IMR-90 (cell line): ENCODE measurements around the gene NUP210. TPM values are rescaled to one million over a fixed set of nuclear protein-coding genes. Genes with fewer than 3 reads are reported as not detected.
A peak's percentile ranks its signal among the peaks of the same experiment; 100 is the strongest.

ENCODE experiments used
- ATAC-seq: fragments of 200-7000 bp; cut with Tn5 transposase; 2 replicates; pipeline ENCODE4 v1.9.1; 2020; ENCODE audit warnings: low read depth, mild to moderate bottlenecking, moderate library complexity
- BruUV-seq: library from RNA; stranded (reverse); fragments of 400-500 nt; replicated peaks from 2 replicates; lab custom pipeline; 2021; lab: Mats Ljungman, UMichigan
- CTCF ChIA-PET: fragments of 300-600 bp; formaldehyde crosslinking; extraction: SDS; loops from one replicate; lab custom pipeline; 2021; ENCODE audit warnings: antibody characterized with exemption; lab: Yijun Ruan, JAX
- POLR2A ChIA-PET: fragments of 300-600 bp; sonication (Branson Sonifier 250); formaldehyde crosslinking; loops from one replicate; lab custom pipeline; 2022; ENCODE audit warnings: antibody characterized with exemption; ENCODE audit not compliant: unreplicated experiment; lab: Charles Lee
- DNase-seq: peaks from one replicate; pipeline ENCODE4 v3.0.0; 2013
- H2AFZ ChIP-seq: replicated peaks from 2 replicates; pipeline ENCODE3; 2013; ENCODE audit warnings: low read length, mild to moderate bottlenecking; ENCODE audit not compliant: poor library complexity
- H2AK5ac ChIP-seq: 2 replicates; pipeline ENCODE4 v1.6.1; 2013; ENCODE audit warnings: low read depth, low read length, inconsistent platforms
- H2AK9ac ChIP-seq: replicated peaks from 2 replicates; pipeline ENCODE3; 2013; ENCODE audit warnings: mild to moderate bottlenecking, low read depth, low read length, moderate library complexity; ENCODE audit not compliant: poor library complexity
- H2BK120ac ChIP-seq: 2 replicates; pipeline ENCODE4 v1.6.1; 2013; ENCODE audit warnings: low read depth, low read length, inconsistent platforms
- H2BK15ac ChIP-seq: 3 replicates; pipeline ENCODE4 v1.6.1; 2013; ENCODE audit warnings: low read depth, low read length, inconsistent platforms
- H2BK20ac ChIP-seq: 2 replicates; pipeline ENCODE4 v1.6.1; 2013; ENCODE audit warnings: low read depth, mild to moderate bottlenecking, inconsistent platforms, low read length, moderate library complexity
- H2BK5ac ChIP-seq: 2 replicates; pipeline ENCODE4 v1.6.1; 2013; ENCODE audit warnings: mild to moderate bottlenecking, low read depth, low read length, inconsistent platforms; ENCODE audit not compliant: poor library complexity, severe bottlenecking
- H3K14ac ChIP-seq: replicated peaks from 2 replicates; pipeline ENCODE4 v1.6.1; 2013; ENCODE audit warnings: low read depth, low read length, inconsistent platforms
- H3K18ac ChIP-seq: 2 replicates; pipeline ENCODE4 v1.6.1; 2013; ENCODE audit warnings: low read depth, low read length, control low read depth
- H3K23ac ChIP-seq: 2 replicates; pipeline ENCODE4 v1.6.1; 2013; ENCODE audit warnings: low read depth, low read length, inconsistent platforms
- H3K27ac ChIP-seq: 2 replicates; pipeline ENCODE4 v1.5.1; 2013; ENCODE audit warnings: mild to moderate bottlenecking, control low read depth, low read length; ENCODE audit not compliant: insufficient read depth
- H3K27me3 ChIP-seq: 2 replicates; pipeline ENCODE4 v1.6.1; 2013; ENCODE audit warnings: low read length; ENCODE audit not compliant: control insufficient read depth, insufficient read depth
- H3K36me3 ChIP-seq: 2 replicates; pipeline ENCODE4 v1.6.1; 2013; ENCODE audit warnings: low read length, mixed read lengths; ENCODE audit not compliant: control insufficient read depth, insufficient read depth
- H3K4ac ChIP-seq: 2 replicates; pipeline ENCODE4 v1.6.1; 2013; ENCODE audit warnings: low read depth, low read length, inconsistent platforms
- H3K4me1 ChIP-seq: 2 replicates; pipeline ENCODE4 v1.6.1; 2013; ENCODE audit warnings: low read length, mixed read lengths; ENCODE audit not compliant: control insufficient read depth, insufficient read depth
- H3K4me2 ChIP-seq: 2 replicates; pipeline ENCODE4 v1.6.1; 2013; ENCODE audit warnings: low read depth, mild to moderate bottlenecking, control low read depth, low read length, moderate library complexity
- H3K4me3 ChIP-seq: 2 replicates; pipeline ENCODE4 v1.5.1; 2013; ENCODE audit warnings: low read depth, mild to moderate bottlenecking, control low read depth, low read length, moderate library complexity; ENCODE audit not compliant: insufficient read depth
- H3K56ac ChIP-seq: 2 replicates; pipeline ENCODE4 v1.6.1; 2013; ENCODE audit warnings: low read length, inconsistent platforms; ENCODE audit not compliant: insufficient read depth; ENCODE audit errors: extremely low read depth
- H3K79me1 ChIP-seq, 2 experiments: 2 replicates each; pipeline ENCODE4 v1.6.1; 2013; ENCODE audit warnings: low read length in 2 of 2, inconsistent platforms in 1 of 2, low read depth in 1 of 2
- H3K9ac ChIP-seq: 2 replicates; pipeline ENCODE4 v1.6.1; 2013; ENCODE audit warnings: low read depth, low read length, control low read depth
- H3K9me1 ChIP-seq: 2 replicates; pipeline ENCODE4 v1.6.1; 2013; ENCODE audit warnings: low read length, inconsistent platforms; ENCODE audit not compliant: insufficient read depth
- H3K9me3 ChIP-seq: 2 replicates; pipeline ENCODE4 v1.6.1; 2013; ENCODE audit warnings: low read length; ENCODE audit not compliant: control insufficient read depth, insufficient read depth
- H4K20me1 ChIP-seq: 2 replicates; pipeline ENCODE4 v1.6.1; 2013; ENCODE audit warnings: low read length, inconsistent platforms; ENCODE audit not compliant: insufficient read depth
- H4K5ac ChIP-seq: 2 replicates; pipeline ENCODE4 v1.6.1; 2013; ENCODE audit warnings: mild to moderate bottlenecking, low read depth, low read length, control low read depth
- H4K8ac ChIP-seq, 2 experiments: 2 replicates each; pipeline ENCODE4 v1.6.1; 2013; ENCODE audit warnings: low read depth in 2 of 2, low read length in 2 of 2, control low read depth in 1 of 2, inconsistent platforms in 1 of 2
- H4K91ac ChIP-seq: 2 replicates; pipeline ENCODE4 v1.6.1; 2013; ENCODE audit warnings: low read depth, low read length, inconsistent platforms; ENCODE audit not compliant: insufficient read depth
- CEBPB ChIP-seq: IDR thresholded peaks from 2 replicates; pipeline ENCODE4 v1.6.1; 2012; ENCODE audit warnings: low read depth, low read length, improper control_type of control experiment
- CTCF ChIP-seq: conservative IDR thresholded peaks from 2 replicates; pipeline ENCODE4 v1.5.1; 2012; ENCODE audit warnings: mild to moderate bottlenecking, low read depth, low read length, improper control_type of control experiment
- NFE2L2 ChIP-seq: fragments of 150-350 bp; IDR thresholded peaks from 2 replicates; pipeline ENCODE4 v1.6.1; 2016; ENCODE audit warnings: low read depth, mild to moderate bottlenecking, low read length
- RAD21 ChIP-seq: IDR thresholded peaks from 2 replicates; pipeline ENCODE4 v1.6.1; 2012; ENCODE audit warnings: low read length, improper control_type of control experiment
- WGBS, 2 experiments: methylation state at CpG; one replicate each; pipeline versions ENCODE4 v1.1.5 to v1.1.7; 2013; ENCODE audit warnings: missing lambda C conversion rate in 2 of 2; ENCODE audit not compliant: insufficient read length in 1 of 2; ENCODE audit errors: extremely low coverage in 2 of 2; 5-methylcytosine and 5-hydroxymethylcytosine counted together
- dilution Hi-C: fragments of 300-500 bp; cut with HindIII; formaldehyde crosslinking; loops from one replicate; pipeline ENCODE4 v1.14.3; 2018; ENCODE audit warnings: low sequenced_read_pairs; ENCODE audit not compliant: unreplicated experiment
- in situ Hi-C: fragments of 300-500 bp; cut with MboI; formaldehyde crosslinking; loops from 3 replicates; pipeline ENCODE4 v1.14.3; 2019; ENCODE audit warnings: low sequenced_read_pairs, inconsistent platforms, mixed read lengths
- intact Hi-C: fragments of 100-400 bp; cut with micrococcal nuclease; formaldehyde crosslinking; loops from 2 replicates; pipeline ENCODE4 v1.10.0; 2022
- polyA plus RNA-seq, 3 experiments: library from polyadenylated mRNA; depleted of rRNA; stranded (reverse); fragments of >200 nt; gene quantifications; 2 replicates each; pipeline ENCODE4 v1.2.3, GENCODE V29; 2012; ENCODE audit warnings: low replicate concordance in 1 of 3
- total RNA-seq: library from RNA; depleted of rRNA; stranded (reverse); fragments of >200 nt; gene quantifications from 2 replicates; pipeline ENCODE4 v1.2.3, GENCODE V29; 2012

NUP210 gene
- total and polyA plus RNA-seq, 2 of the 4 experiments (the other 2 are of a cell fraction), result under 0.01 to 0.03 TPM

DNA sequence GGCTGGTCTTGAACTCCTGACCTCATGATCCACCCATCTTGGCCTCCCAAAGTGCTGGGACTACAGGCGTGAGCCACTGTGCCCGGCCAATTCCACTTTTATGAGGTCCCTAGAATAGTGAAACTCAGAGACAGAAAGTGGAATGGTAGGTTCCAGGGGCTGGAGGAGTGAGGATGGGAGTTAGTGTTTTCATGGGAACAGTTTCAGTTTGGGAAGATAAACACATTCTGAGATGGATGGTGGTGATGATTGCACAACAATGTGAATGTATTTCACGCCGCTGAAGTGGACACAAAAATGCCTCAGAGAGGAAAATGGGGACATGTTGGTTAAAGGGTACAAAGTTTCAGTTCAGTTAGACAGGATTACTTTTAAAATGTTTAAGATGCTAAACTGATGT is 37.5 kb upstream of the NUP210 start:
- peaks cover 11% of the 10 kb centered on the region for H3K27me3 ChIP-seq
- H3K4me2 ChIP-seq, result no peak overlapping the region
- no peak overlapping the region for H2BK120ac ChIP-seq
- H3K4me3 ChIP-seq, result no peak overlapping the region
- H2BK15ac ChIP-seq, result no peak overlapping the region
- no peak overlapping the region for H2BK20ac ChIP-seq
- intact Hi-C loops, result loop anchor here (10.0 kb wide), 1 partner anchor 153 kb away; no protein-coding TSS in a partner anchor
- no peak overlapping the region for H4K91ac ChIP-seq
- no peak overlapping the region for H3K23ac ChIP-seq
- H4K20me1 ChIP-seq, result no peaks in the 10 kb centered on the region
- no TSS peak for BruUV-seq
- H3K56ac ChIP-seq, result no peak overlapping the region
- ChIA-PET POLR2A (no interaction called here), CTCF (no interaction called here)
- DNase-seq (no peak), ATAC-seq (no peak)
- no peak overlapping the region for H2AK9ac ChIP-seq
- in situ Hi-C loops, result no loop called here
- no peak overlapping the region for H4K8ac ChIP-seq
- H3K36me3 ChIP-seq, result no peaks in the 10 kb centered on the region
- dilution Hi-C loops, result no loop called here
- no peak overlapping the region for H3K27ac ChIP-seq
- no peaks in the 10 kb centered on the region for H3K9me1 ChIP-seq
- TF ChIP-seq NFE2L2, result no peak
- no peak for TF ChIP-seq CTCF
- no peak for TF ChIP-seq RAD21
- TF ChIP-seq CEBPB, result peak; percentile 88
- 0% methylated on average over 2 of the region's 4 CpGs; no CpG with 5 or more reads in 1 of the 2 experiments for WGBS, 2 experiments
- no peak overlapping the region for H4K5ac ChIP-seq
- no peak overlapping the region for H2AK5ac ChIP-seq
- no peak overlapping the region for H3K4ac ChIP-seq
- no peak overlapping the region for H3K14ac ChIP-seq
- H3K9me3 ChIP-seq, result no peaks in the 10 kb centered on the region
- H3K9ac ChIP-seq, result no peak overlapping the region
- no peak overlapping the region for H3K18ac ChIP-seq
- H3K79me1 ChIP-seq, result no peaks in the 10 kb centered on the region
- no peak overlapping the region for H2AFZ ChIP-seq
- no peak overlapping the region for H2BK5ac ChIP-seq
- peaks cover 2% of the 10 kb centered on the region; the same call in 1 of the 2 replicates for H3K4me1 ChIP-seq
